MM.1S (cell line): ENCODE measurements around the gene ZNF827.

ENCODE experiments used
- CTCF ChIP-seq: fragments of 300-600 bp; sonication (generic); IDR thresholded peaks from 2 replicates; pipeline ENCODE4 v1.5.1; 2016; ENCODE audit warnings: antibody characterized with exemption, low read length, mixed read lengths
- EZH2phosphoT487 ChIP-seq: fragments of 300-600 bp; sonication (generic); IDR thresholded peaks from 2 replicates; pipeline ENCODE4 v1.6.1; 2018; ENCODE audit warnings: antibody characterized with exemption, low read length

GRCh38 chr4:145909773-145910172 lies 28.9 kb downstream of the ZNF827 start:
- TF ChIP-seq CTCF: no peak
- no peak for TF ChIP-seq EZH2phosphoT487
